NT2/D1 (cell line): Measurements from ENCODE around the gene SPRY2.

Experiments used
- SUZ12 ChIP-seq: IDR thresholded peaks from 2 replicates; pipeline ENCODE4 v1.6.1; 2011; ENCODE audit not compliant: insufficient read length, insufficient read depth; ENCODE audit errors: extremely low read depth
- YY1 ChIP-seq: IDR thresholded peaks from 2 replicates; pipeline ENCODE4 v1.6.1; 2011; ENCODE audit not compliant: insufficient read length, insufficient read depth
- ZNF274 ChIP-seq: IDR thresholded peaks from 2 replicates; pipeline ENCODE4 v1.6.1; 2011; ENCODE audit warnings: mild to moderate bottlenecking, low read depth, low read length

GRCh38 chr13:80388506-80388905 is 47.6 kb upstream of the SPRY2 start:
- TF ChIP-seq ZNF274 (no peak), SUZ12 (no peak), YY1 (no peak)
